ENCODE data around the gene U2AF1.
"Not testable (repeated sequence)": the region's sequence is repeated elsewhere in the genome, so short reads cannot be mapped to it uniquely, and the experiment has no call there.

DNA sequence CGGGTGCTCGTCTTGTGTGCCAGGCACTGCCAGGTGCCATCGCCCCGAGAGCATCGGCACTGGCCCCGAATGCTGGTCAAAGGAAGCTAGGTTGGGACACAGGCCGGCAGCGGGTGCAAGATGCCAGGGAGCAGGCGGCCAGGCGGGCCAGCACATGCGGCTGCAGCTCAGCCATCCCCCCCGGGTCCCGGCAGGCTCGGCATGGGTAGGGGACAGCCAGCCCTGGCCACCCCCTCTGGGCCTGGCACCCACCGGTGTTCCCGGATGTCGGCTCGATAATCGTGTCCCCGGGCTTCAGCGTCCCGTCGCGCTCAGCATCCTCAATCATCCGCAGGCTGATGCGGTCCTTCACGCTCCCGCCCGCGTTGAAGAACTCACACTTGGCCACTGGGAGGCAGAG is 41.4 kb downstream of the U2AF1 start:
- TF ChIP-seq JUN (IDR thresholded peaks at IDR 0.05; ENCODE audit: low read depth, low read length); EGR1 (IDR thresholded peaks at IDR 0.05; ENCODE audit: borderline replicate concordance, low read depth, low read length); POLR2A (IDR thresholded peaks at IDR 0.05; ENCODE audit: control extremely low read depth in 1 of 2, low read depth in 2 of 2, low read length in 2 of 2); TBP (IDR thresholded peaks at IDR 0.05; ENCODE audit: low read depth, low read length): not testable (repeated sequence)
- TF ChIP-seq, protein P1, sequence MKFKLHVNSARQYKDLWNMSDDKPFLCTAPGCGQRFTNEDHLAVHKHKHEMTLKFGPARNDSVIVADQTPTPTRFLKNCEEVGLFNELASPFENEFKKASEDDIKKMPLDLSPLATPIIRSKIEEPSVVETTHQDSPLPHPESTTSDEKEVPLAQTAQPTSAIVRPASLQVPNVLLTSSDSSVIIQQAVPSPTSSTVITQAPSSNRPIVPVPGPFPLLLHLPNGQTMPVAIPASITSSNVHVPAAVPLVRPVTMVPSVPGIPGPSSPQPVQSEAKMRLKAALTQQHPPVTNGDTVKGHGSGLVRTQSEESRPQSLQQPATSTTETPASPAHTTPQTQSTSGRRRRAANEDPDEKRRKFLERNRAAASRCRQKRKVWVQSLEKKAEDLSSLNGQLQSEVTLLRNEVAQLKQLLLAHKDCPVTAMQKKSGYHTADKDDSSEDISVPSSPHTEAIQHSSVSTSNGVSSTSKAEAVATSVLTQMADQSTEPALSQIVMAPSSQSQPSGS (IDR thresholded peaks at IDR 0.05; ENCODE audit: low read length): not testable (repeated sequence)
- TF ChIP-seq, protein P2, sequence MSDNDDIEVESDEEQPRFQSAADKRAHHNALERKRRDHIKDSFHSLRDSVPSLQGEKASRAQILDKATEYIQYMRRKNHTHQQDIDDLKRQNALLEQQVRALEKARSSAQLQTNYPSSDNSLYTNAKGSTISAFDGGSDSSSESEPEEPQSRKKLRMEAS (IDR thresholded peaks at IDR 0.05): not testable (repeated sequence)
